Omental fat pad (tissue), 4 donors: ENCODE measurements around the gene SLC2A4RG. TPM values are rescaled to one million over a fixed set of nuclear protein-coding genes. Genes with fewer than 3 reads are reported as not detected.

Experiments
- ATAC-seq: fragments of 150-250 bp; one replicate; pipeline ENCODE4 v1.9.1; 2016; ENCODE audit warnings: mild to moderate bottlenecking, moderate library complexity; ENCODE audit not compliant: low FRiP score
- DNase-seq: peaks from one replicate; pipeline ENCODE4 v3.0.0-alpha.2; 2019; ENCODE audit warnings: low spot score
- CTCF ChIP-seq, 3 donors: fragments of 450-650 bp; IDR thresholded peaks; one replicate each; pipeline ENCODE4 v1.5.1; 2016 to 2017; ENCODE audit warnings: antibody characterized with exemption in 3 of 3, mild to moderate bottlenecking in 3 of 3, moderate library complexity in 2 of 3
- total RNA-seq, 4 donors: library from RNA; depleted of rRNA; stranded (reverse); fragments of >200 nt; gene quantifications; one replicate each; pipeline ENCODE4 v1.1.0, GENCODE V29; 2016

The SLC2A4RG gene
- total RNA-seq, 4 donors from 2014 or later = 25.3 to 82.0 (median 40.9) TPM

GRCh38 chr20:63765902-63766301, 26.3 kb downstream of the SLC2A4RG start:
- ATAC-seq (no peak), DNase-seq (no peak)
- TF ChIP-seq CTCF (IDR thresholded peaks at IDR 0.05) = no peak

GRCh38 chr20:63766695-63767426, 27.3 kb downstream of the SLC2A4RG start:
- DNase-seq = no peak
- no peak for TF ChIP-seq CTCF (IDR thresholded peaks at IDR 0.05)
- ATAC-seq = no peak

GRCh38 chr20:63767456-63767855, 27.9 kb downstream of the SLC2A4RG start:
- DNase-seq (no peak), ATAC-seq (no peak)
- TF ChIP-seq CTCF (IDR thresholded peaks at IDR 0.05) = no peak

- ATAC-seq (no peak), DNase-seq (no peak)
- no peak for TF ChIP-seq CTCF (IDR thresholded peaks at IDR 0.05)
Observed at GRCh38 chr20:63767886-63768285, 28.3 kb downstream of the SLC2A4RG start.

- no peak for ATAC-seq
Observed at GRCh38 chr20:63768591-63769515, 29.3 kb downstream of the SLC2A4RG start.

GRCh38 chr20:63769891-63770474, 30.4 kb downstream of the SLC2A4RG start:
- TF ChIP-seq CTCF (IDR thresholded peaks at IDR 0.05) = no peak
- DNase-seq = no peak

More at GRCh38 chr20:63768591-63769515, 29.3 kb downstream of the SLC2A4RG start:
- no peak for DNase-seq
- TF ChIP-seq CTCF (IDR thresholded peaks at IDR 0.05) = no peak

More at GRCh38 chr20:63769891-63770474, 30.4 kb downstream of the SLC2A4RG start:
- ATAC-seq = no peak
